Chondrocyte (in vitro differentiated cells): ENCODE results near the gene LBX1. TPM values are rescaled to one million over a fixed set of nuclear protein-coding genes. Genes with fewer than 3 reads are reported as not detected.

Experiments used
- DNase-seq: peaks from one replicate; pipeline ENCODE4 v3.0.0; 2021; ENCODE audit warnings: mixed read lengths, low spot score
- H3K27ac Mint-ChIP-seq: one replicate; pipeline ENCODE4 v1.8.0; 2021; ENCODE audit warnings: mild to moderate bottlenecking, moderate library complexity, mixed read lengths; ENCODE audit not compliant: unreplicated experiment
- H3K27me3 Mint-ChIP-seq: 2 replicates; pipeline ENCODE4 v1.8.0; 2021; ENCODE audit warnings: low read depth, mixed read lengths
- H3K36me3 Mint-ChIP-seq: 2 replicates; pipeline ENCODE4 v1.8.0; 2021; ENCODE audit warnings: low read depth, mixed read lengths
- H3K4me1 Mint-ChIP-seq: 2 replicates; pipeline ENCODE4 v1.8.0; 2021; ENCODE audit warnings: low read depth, mild to moderate bottlenecking, mixed read lengths
- H3K4me3 Mint-ChIP-seq: one replicate; pipeline ENCODE4 v1.8.0; 2021; ENCODE audit warnings: mild to moderate bottlenecking, moderate library complexity, mixed read lengths; ENCODE audit not compliant: unreplicated experiment
- H3K9me3 Mint-ChIP-seq: 2 replicates; pipeline ENCODE4 v1.8.0; 2021; ENCODE audit warnings: low read depth, mixed read lengths
- CTCF ChIP-seq: fragments of 200-600 bp; sonication (generic); IDR thresholded peaks from 2 replicates; pipeline ENCODE4 v1.5.0; 2021; ENCODE audit warnings: antibody characterized with exemption, mild to moderate bottlenecking, moderate library complexity
- total RNA-seq: library from RNA; stranded (reverse); gene quantifications from 3 replicates; pipeline ENCODE4 v1.2.1, GENCODE V29; 2021

The LBX1 gene
- total RNA-seq, 1 donor from 2014 or later, result not detected

DNA sequence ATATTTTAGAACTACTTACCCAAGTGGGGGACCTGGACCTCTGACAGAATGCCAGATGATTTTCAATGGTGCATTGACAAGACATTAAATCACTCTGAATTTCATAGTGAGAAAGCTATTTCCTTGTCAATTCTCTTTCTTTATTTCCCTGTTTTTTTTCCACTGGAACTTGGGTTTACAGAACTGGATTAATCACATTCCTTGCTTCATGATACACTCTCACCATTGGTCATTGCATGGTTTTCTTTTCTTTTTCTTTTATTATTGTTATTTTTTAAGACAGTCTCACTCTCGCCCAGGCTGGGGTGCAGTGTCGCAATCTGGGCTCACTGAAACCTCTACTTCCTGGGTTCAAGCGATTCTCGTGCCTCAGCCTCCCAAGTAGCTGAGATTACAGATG lies 38.5 kb upstream of the LBX1 start:
- Mint-ChIP-seq H3K27me3 (peaks cover 31% of the 10 kb centered on the region), H3K4me1 (peaks cover 3% of the 10 kb centered on the region), H3K27ac (no peak overlapping the region)

DNA sequence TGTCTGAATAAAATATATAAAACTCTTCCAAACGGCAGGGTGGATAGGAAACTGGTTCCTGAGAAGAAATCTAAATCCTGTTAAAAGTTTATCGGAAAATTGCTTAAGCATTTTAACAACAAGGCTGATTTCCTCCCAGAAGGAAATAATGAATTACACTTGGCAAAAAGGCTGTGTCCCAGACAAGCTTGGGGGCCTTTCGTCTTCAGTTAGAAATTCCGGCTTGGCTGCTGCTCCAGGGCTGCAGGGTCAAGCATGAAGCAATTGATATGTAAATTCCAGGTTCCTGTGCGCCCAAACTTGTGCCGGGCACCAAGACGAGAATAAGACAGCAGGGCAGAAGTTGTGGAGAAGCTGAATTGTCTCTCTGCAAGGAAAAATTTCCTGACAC lies 38.0 kb upstream of the LBX1 start:
- Mint-ChIP-seq H3K27ac (no peak overlapping the region), H3K27me3 (peaks cover 32% of the 10 kb centered on the region), H3K4me3 (no peak overlapping the region), H3K36me3 (no peaks in the 10 kb centered on the region), H3K4me1 (peaks cover under 1% of the 10 kb centered on the region), H3K9me3 (no peaks in the 10 kb centered on the region)
- DNase-seq, result no peak
- no peak for TF ChIP-seq CTCF

More for the DNA sequence above, 38.5 kb upstream of the LBX1 start:
- H3K4me3 Mint-ChIP-seq, result no peak overlapping the region
- TF ChIP-seq CTCF, result no peak
- H3K9me3 Mint-ChIP-seq, result no peaks in the 10 kb centered on the region
- no peaks in the 10 kb centered on the region for H3K36me3 Mint-ChIP-seq
- DNase-seq, result no peak

GRCh38 chr10:101266381-101267289 lies 37.4 kb upstream of the LBX1 start:
- Mint-ChIP-seq H3K27me3 (peaks cover 32% of the 10 kb centered on the region), H3K4me1 (no peaks in the 10 kb centered on the region), H3K36me3 (no peaks in the 10 kb centered on the region), H3K27ac (no peak overlapping the region), H3K4me3 (no peak overlapping the region), H3K9me3 (no peaks in the 10 kb centered on the region)
- no peak for DNase-seq
- no peak for TF ChIP-seq CTCF

- no peak for DNase-seq
- H3K36me3 Mint-ChIP-seq, result peaks cover 3% of the 10 kb centered on the region
- no peak overlapping the region for H3K27ac Mint-ChIP-seq
- H3K4me1 Mint-ChIP-seq, result no peaks in the 10 kb centered on the region
- no peak overlapping the region for H3K4me3 Mint-ChIP-seq
- peaks cover 30% of the 10 kb centered on the region for H3K27me3 Mint-ChIP-seq
- TF ChIP-seq CTCF, result no peak
- peaks cover under 1% of the 10 kb centered on the region for H3K9me3 Mint-ChIP-seq
Measured at GRCh38 chr10:101263150-101263752, 34.0 kb upstream of the LBX1 start.

GRCh38 chr10:101262147-101262546 lies 32.9 kb upstream of the LBX1 start:
- peaks cover 30% of the 10 kb centered on the region for H3K27me3 Mint-ChIP-seq
- no peak for DNase-seq
- no peak overlapping the region for H3K27ac Mint-ChIP-seq
- TF ChIP-seq CTCF, result no peak
- H3K36me3 Mint-ChIP-seq, result peaks cover 6% of the 10 kb centered on the region
- H3K4me1 Mint-ChIP-seq, result no peaks in the 10 kb centered on the region
- no peak overlapping the region for H3K4me3 Mint-ChIP-seq
- H3K9me3 Mint-ChIP-seq, result peaks cover 4% of the 10 kb centered on the region
